ENCODE results near the gene ARL4A. TPM values are rescaled to one million over a fixed set of nuclear protein-coding genes. Genes with fewer than 3 reads are reported as not detected.
"Not testable (repeated sequence)": the region's sequence is repeated elsewhere in the genome, so short reads cannot be mapped to it uniquely, and the experiment has no call there.

ARL4A gene
- total RNA-seq, 1 donor from 2014 or later: 17.7 TPM

GRCh38 chr7:12660423-12660822 lies 27.0 kb upstream of the ARL4A start:
- DNase-seq (ENCODE audit: low spot score); intact Hi-C loops (cut with DNase I): not testable (repeated sequence)

GRCh38 chr7:12660986-12661385 lies 26.4 kb upstream of the ARL4A start:
- intact Hi-C loops (cut with DNase I): not testable (repeated sequence)

GRCh38 chr7:12661581-12661980 lies 25.9 kb upstream of the ARL4A start:
- intact Hi-C loops (cut with DNase I): no loop called here
- DNase-seq (ENCODE audit: low spot score): no peak

More at GRCh38 chr7:12660986-12661385, 26.4 kb upstream of the ARL4A start:
- not testable (repeated sequence) for DNase-seq (ENCODE audit: low spot score)

- intact Hi-C loops (cut with DNase I): no loop called here
- DNase-seq (ENCODE audit: low spot score): no peak
These were observed 17.3 kb upstream of the ARL4A start for GRCh38 chr7:12670000-12670729.

GRCh38 chr7:12670743-12671520 lies 16.5 kb upstream of the ARL4A start:
- intact Hi-C loops (cut with DNase I): no loop called here

GRCh38 chr7:12673436-12673835 lies 14.0 kb upstream of the ARL4A start:
- DNase-seq (ENCODE audit: low spot score); intact Hi-C loops (cut with DNase I): not testable (repeated sequence)

More at GRCh38 chr7:12670743-12671520, 16.5 kb upstream of the ARL4A start:
- no peak for DNase-seq (ENCODE audit: low spot score)

- no peak for DNase-seq (ENCODE audit: low spot score)
- intact Hi-C loops (cut with DNase I): no loop called here
These were observed 13.4 kb upstream of the ARL4A start for GRCh38 chr7:12674053-12674452.

GRCh38 chr7:12674861-12675260 lies 12.6 kb upstream of the ARL4A start:
- intact Hi-C loops (cut with DNase I): no loop called here
- DNase-seq (ENCODE audit: low spot score): no peak

GRCh38 chr7:12683678-12684585 lies 3.5 kb upstream of the ARL4A start:
- no peak for DNase-seq (ENCODE audit: low spot score)
- intact Hi-C loops (cut with DNase I): loop anchor here (2.0 to 10.0 kb wide), 3 partner anchors 351 to 579 kb away; no protein-coding TSS in a partner anchor

GRCh38 chr7:12684733-12685132 lies 2.7 kb upstream of the ARL4A start:
- DNase-seq (ENCODE audit: low spot score): no peak
- intact Hi-C loops (cut with DNase I): loop anchor here (2.0 to 10.0 kb wide), 6 partner anchors 43 to 578 kb away; no protein-coding TSS in a partner anchor

- no peak for DNase-seq (ENCODE audit: low spot score)
- intact Hi-C loops (cut with DNase I): loop anchor here (2.0 to 10.0 kb wide), 6 partner anchors 42 to 577 kb away; no protein-coding TSS in a partner anchor
These were observed 1.9 kb upstream of the ARL4A start for GRCh38 chr7:12685550-12685949.

GRCh38 chr7:12686234-12686890 lies 1.1 kb upstream of the ARL4A start:
- intact Hi-C loops (cut with DNase I): loop anchor here (2.0 to 10.0 kb wide), 6 partner anchors 41 to 488 kb away; no protein-coding TSS in a partner anchor
- peak; percentile 95 for DNase-seq (ENCODE audit: low spot score)

GRCh38 chr7:12687718-12688171 lies 312 bp downstream of the ARL4A start:
- intact Hi-C loops (cut with DNase I): loop anchor here (2.0 to 10.0 kb wide), 6 partner anchors 40 to 487 kb away; no protein-coding TSS in a partner anchor
- no peak for DNase-seq (ENCODE audit: low spot score)

- intact Hi-C loops (cut with DNase I): loop anchor here (5.0 to 10.0 kb wide), 5 partner anchors 39 to 486 kb away; no protein-coding TSS in a partner anchor
- DNase-seq (ENCODE audit: low spot score): not testable (repeated sequence)
These were observed 1.2 kb downstream of the ARL4A start for GRCh38 chr7:12688485-12689170.

GRCh38 chr7:12689451-12689850 lies 2.0 kb downstream of the ARL4A start:
- intact Hi-C loops (cut with DNase I): loop anchor here (5.0 to 10.0 kb wide), 5 partner anchors 38 to 485 kb away; no protein-coding TSS in a partner anchor
- no peak for DNase-seq (ENCODE audit: low spot score)

GRCh38 chr7:12690041-12690878 lies 2.8 kb downstream of the ARL4A start:
- no peak for DNase-seq (ENCODE audit: low spot score)
- intact Hi-C loops (cut with DNase I): no loop called here

GRCh38 chr7:12691388-12691787 lies 4.0 kb downstream of the ARL4A start:
- DNase-seq (ENCODE audit: low spot score); intact Hi-C loops (cut with DNase I): not testable (repeated sequence)
